ENCODE measurements around the gene BCAS3. TPM values are rescaled to one million over a fixed set of nuclear protein-coding genes. Genes with fewer than 3 reads are reported as not detected.

BCAS3 gene
- total RNA-seq, 1 donor from 2014 or later, result 20.8 TPM

DNA sequence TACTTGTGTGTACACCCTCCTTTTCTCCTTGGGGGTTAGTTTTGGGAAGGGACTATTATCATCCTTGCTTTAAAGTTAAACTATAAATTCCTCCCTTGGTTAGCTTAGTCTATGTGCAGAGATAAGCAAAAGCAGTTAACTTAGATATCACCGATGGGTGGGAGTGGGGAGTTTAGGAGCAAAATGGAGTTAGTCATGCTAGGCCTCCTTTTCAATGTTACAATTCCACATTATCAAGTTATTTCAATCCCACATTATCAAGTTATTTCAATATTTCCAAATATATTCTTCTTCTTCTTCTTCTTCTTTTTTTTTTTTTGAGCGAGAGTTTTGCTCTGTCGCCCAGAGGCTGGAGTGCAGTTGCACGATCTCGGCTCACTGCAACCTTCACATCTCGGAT, 1.7 kb upstream of the BCAS3 start:
- no peak for ATAC-seq

- no peak for ATAC-seq
These were observed 818 bp upstream of the BCAS3 start for GRCh38 chr17:60676758-60677307.

DNA sequence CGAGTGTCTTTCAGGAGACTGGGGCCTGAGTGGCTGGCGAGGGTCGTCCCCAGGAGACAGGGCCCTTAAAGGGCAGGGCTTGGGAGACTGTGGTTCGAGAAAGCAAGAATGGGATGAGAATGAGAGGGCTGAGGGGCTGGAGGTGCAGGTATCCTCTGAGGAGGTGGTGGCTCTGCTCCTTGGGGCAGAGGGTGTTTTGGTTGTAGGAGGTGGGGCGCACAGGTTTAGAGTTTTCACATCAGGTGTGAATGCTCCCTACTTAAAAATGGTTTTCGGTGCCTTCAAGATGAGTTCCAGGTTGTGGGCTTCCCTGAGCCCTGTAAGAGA, 430 bp downstream of the BCAS3 start:
- peak; percentile 1 for ATAC-seq

- no peak for ATAC-seq
These were observed 1.6 kb downstream of the BCAS3 start for GRCh38 chr17:60679287-60679686.

- ATAC-seq, result no peak
These were observed 3.1 kb downstream of the BCAS3 start for GRCh38 chr17:60680754-60681153.

GRCh38 chr17:60685437-60685836, 7.8 kb downstream of the BCAS3 start:
- no peak for ATAC-seq

DNA sequence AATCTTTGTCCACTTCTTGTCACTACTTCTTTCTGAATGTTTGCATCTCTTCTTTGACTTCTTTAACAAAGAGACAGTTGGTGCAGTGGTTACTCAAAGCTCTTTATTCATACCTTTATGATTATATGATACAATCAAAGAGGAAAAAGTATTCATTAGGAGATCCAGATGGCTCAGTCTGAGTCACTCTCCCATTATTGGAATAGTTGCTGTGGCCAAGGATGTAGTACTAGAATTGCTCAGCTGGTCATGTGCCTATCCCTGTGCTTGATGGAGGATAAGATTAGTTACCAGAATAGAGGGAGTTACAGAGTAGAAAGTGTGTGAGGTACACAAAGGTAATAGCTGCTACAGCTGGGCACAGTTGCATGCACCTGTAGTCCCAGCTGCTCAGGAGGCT, 18.3 kb downstream of the BCAS3 start:
- no peak for ATAC-seq

- no peak for ATAC-seq
These were observed 21.4 kb downstream of the BCAS3 start for GRCh38 chr17:60699090-60699489.

GRCh38 chr17:60704170-60704569, 26.5 kb downstream of the BCAS3 start:
- no peak for ATAC-seq

DNA sequence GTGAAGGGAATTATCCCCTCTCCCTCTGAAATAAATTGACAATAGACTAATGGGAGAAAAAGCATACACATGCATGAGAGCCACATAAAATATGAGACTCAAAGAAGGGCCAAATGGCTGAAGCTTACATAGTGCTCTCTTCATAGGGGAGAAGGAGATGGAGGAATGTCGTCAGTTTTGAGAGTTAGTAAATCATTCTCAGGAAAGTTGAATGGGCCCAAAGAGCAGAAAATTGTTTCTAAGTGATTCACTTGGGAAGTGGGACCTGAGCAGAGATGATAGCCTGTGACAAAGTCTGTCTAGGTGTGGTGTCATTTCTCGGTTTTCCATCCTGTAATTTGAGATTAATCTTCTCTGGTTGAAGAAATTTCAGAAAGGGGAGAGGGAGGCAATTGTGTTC, 35.0 kb downstream of the BCAS3 start:
- ATAC-seq, result no peak

DNA sequence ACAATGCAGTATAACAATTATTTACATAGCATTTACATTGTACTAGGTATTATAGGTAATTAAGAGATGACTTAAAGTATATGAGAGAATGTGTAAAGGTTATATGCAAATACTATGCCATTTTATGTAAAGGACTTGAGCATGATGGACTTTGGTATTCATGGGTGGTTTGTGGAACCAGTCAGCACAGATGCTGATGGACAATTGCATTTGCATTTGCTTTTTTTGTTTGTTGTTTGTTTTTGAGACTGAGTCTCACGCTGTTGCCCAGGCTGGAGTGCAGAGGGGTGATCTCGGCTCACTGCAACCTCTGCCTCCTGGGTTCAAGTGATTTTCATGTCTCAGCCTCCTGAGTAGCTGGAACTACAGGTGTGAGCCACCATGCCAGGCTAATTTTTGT, 36.0 kb downstream of the BCAS3 start:
- ATAC-seq, result no peak

GRCh38 chr17:60716766-60717165, 39.1 kb downstream of the BCAS3 start:
- no peak for ATAC-seq

DNA sequence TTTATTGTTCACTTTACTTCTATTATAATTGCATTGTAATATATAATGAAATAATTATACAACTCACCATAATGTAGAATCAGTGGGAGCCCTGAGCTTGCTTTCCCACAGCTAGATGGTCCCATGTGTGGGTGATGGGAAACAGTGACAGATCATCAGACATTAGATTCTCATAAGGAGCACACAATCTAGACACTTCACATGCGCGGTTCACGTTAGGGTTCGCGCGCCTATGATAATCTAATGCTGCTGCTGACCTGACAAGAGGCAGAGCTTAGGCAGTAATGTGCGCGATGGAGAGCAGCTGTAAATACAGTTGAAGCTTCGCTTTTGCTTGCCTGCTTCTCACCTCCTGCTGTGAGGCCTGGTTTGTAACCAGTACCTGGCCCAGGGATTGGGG, 40.2 kb downstream of the BCAS3 start:
- ATAC-seq, result no peak

- ATAC-seq, result peak; percentile 60
These were observed 43.3 kb downstream of the BCAS3 start for GRCh38 chr17:60720763-60721531.

DNA sequence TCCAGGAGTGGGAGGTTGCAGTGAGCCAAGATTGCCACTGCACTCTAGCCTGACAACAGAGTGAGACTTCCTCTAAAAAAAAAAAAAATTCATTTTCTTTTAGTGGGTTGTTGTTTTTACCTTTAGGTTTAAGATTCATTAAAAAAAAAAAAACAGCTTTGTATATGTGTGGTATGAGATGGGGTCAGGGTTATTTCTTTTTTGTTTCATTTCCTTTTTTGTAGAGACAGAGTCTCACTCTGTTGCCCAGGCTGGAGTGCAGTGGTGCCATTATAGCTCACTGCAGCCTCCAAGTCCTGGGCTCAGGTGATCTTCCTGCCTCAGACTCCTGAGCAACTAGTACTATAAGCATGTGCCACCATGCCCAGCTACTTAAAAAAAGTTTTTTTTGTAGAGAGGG, 47.0 kb downstream of the BCAS3 start:
- no peak for ATAC-seq

GRCh38 chr17:60729854-60730253, 52.2 kb downstream of the BCAS3 start:
- ATAC-seq, result no peak

DNA sequence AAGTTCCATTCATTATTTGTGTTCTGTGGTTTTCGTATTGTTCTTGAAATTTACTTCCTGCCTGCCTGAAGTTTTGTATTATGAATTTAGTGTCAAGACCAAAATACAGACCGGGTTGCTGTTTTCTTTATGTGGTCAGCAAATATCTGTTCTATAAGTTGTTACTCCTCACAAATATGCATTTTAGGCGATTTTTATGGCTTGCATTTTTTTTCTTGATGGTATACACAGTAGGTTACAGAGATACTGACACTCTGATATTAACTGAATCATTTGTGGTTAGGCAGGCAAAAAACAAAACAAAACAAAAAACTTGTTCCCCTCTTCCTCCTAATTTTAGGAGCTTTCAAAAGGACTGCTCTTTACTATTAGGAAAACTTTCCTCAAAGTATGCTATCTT, 52.6 kb downstream of the BCAS3 start:
- ATAC-seq, result no peak

DNA sequence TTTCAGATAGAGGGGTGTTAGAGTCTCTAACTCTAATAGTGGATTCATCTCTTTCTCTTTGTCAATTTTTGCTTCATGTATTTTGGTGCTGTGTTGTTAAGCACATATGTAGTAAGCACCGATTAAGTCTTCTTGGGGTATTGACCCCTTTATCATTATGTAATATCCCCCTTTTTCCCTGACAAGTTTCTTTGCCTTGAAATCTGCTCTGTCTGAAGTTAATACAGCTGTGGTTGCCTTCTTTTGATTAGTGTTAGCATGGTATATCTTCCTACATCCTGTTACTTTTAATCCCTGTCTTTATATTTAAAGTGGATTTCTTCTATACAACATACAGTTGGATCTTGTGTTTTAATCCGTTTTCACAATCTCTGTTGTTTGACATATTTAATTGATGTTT, 60.6 kb downstream of the BCAS3 start:
- no peak for ATAC-seq

- no peak for ATAC-seq
These were observed 62.9 kb downstream of the BCAS3 start for GRCh38 chr17:60740584-60740983.

GRCh38 chr17:60741031-60741430, 63.4 kb downstream of the BCAS3 start:
- no peak for ATAC-seq

GRCh38 chr17:60743282-60743681, 65.6 kb downstream of the BCAS3 start:
- no peak for ATAC-seq

DNA sequence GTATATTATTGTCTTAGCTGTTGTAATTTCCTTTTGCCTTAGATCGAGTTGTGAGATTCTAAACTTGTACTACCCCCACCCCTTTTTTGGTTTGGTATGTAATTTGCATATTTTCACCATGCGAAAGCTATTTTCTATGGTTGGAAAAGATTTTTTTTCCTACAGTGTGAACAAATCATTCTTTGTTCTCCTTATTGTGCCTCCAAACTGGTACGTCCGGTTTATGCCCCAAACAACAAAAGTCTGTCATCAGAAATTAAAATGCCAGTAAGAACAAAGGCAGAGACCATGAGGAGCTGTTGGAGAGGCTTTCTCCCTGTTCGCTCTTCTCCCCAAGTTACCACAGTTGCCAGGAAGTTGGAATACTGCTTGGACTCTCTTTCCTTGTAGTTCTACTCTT, 66.1 kb downstream of the BCAS3 start:
- ATAC-seq, result peak; percentile 65

- ATAC-seq, result no peak
These were observed 66.8 kb downstream of the BCAS3 start for GRCh38 chr17:60744355-60744966.

- ATAC-seq, result no peak
These were observed 67.9 kb downstream of the BCAS3 start for GRCh38 chr17:60745544-60745943.

Data from esophagus mucosa (tissue), 1 donor.